ENCODE data around the gene LRAT. TPM values are rescaled to one million over a fixed set of nuclear protein-coding genes. Genes with fewer than 3 reads are reported as not detected.
"Not testable (repeated sequence)": the region's sequence is repeated elsewhere in the genome, so short reads cannot be mapped to it uniquely, and the experiment has no call there.

The LRAT gene
- total and polyA plus RNA-seq, 9 of the 15 experiments (the other 6 are each of a cell fraction or from before 2014, with no cell fraction given): 0.03 to 0.41 (median 0.07) TPM; not detected in 4

- H3K27me3 ChIP-seq (ENCODE audit: control insufficient read depth in 2 of 2, insufficient read depth in 2 of 2, low read length in 2 of 2); H3K4me3 ChIP-seq; H3K4me2 ChIP-seq (ENCODE audit: insufficient read depth, low read length); FAIRE-seq; H4K20me1 ChIP-seq (replicated peaks; ENCODE audit: control insufficient read depth, insufficient read depth, low read length); H3K9me1 ChIP-seq (ENCODE audit: control insufficient read depth, insufficient read depth, low read length); H3K79me2 ChIP-seq (ENCODE audit: control insufficient read depth, insufficient read depth, low read length); H2AFZ ChIP-seq (ENCODE audit: low read depth, low read length); H3K4me1 ChIP-seq (replicated peaks in 1 of 2; ENCODE audit: control insufficient read depth in 2 of 2, insufficient read depth in 2 of 2, low read length in 2 of 2); in situ Hi-C loops (cut with MboI); CTCF ChIA-PET (ENCODE audit: low intra/inter-chr PET ratio); H3K27ac ChIP-seq (ENCODE audit: extremely low read depth, low read depth, low read length); BruUV-seq (replicated peaks); intact Hi-C loops (cut with micrococcal nuclease); H3K36me3 ChIP-seq (ENCODE audit: control insufficient read depth, insufficient read depth, low read length); H3K9me3 ChIP-seq (replicated peaks; ENCODE audit: control insufficient read depth, insufficient read depth, low read depth, low read length); ATAC-seq; H3K9ac ChIP-seq (ENCODE audit: insufficient read depth in 1 of 2, low read depth in 2 of 2, low read length in 2 of 2); DNase-seq (ENCODE audit: extremely low read depth in 1 of 4, low spot score in 3 of 4): not testable (repeated sequence)
- POLR2A ChIA-PET: interaction anchor here (0.6 kb wide), 1 partner anchor 30 kb away, joined by 4 read pairs; no protein-coding TSS in a partner anchor
- WGBS (ENCODE audit: insufficient coverage, low coverage, missing lambda C conversion rate): 0% methylated on average over 6 of the region's 7 CpGs
Measured at GRCh38 chr4:154723601-154724000, 20.2 kb upstream of the LRAT start.

GRCh38 chr4:154727540-154727939 is 16.3 kb upstream of the LRAT start:
- Histone ChIP-seq H4K20me1 (replicated peaks; ENCODE audit: control insufficient read depth, insufficient read depth, low read length) (no peaks in the 10 kb centered on the region), H3K9me3 (replicated peaks; ENCODE audit: control insufficient read depth, insufficient read depth, low read depth, low read length) (no peaks in the 10 kb centered on the region), H3K79me2 (ENCODE audit: control insufficient read depth, insufficient read depth, low read length) (no peaks in the 10 kb centered on the region), H3K4me2 (ENCODE audit: insufficient read depth, low read length) (no peak overlapping the region), H3K36me3 (ENCODE audit: control insufficient read depth, insufficient read depth, low read length) (no peaks in the 10 kb centered on the region), H3K4me1 (replicated peaks in 1 of 2; ENCODE audit: control insufficient read depth in 2 of 2, insufficient read depth in 2 of 2, low read length in 2 of 2) (no peaks in the 10 kb centered on the region), H3K9me1 (ENCODE audit: control insufficient read depth, insufficient read depth, low read length) (no peaks in the 10 kb centered on the region), H3K27ac (ENCODE audit: extremely low read depth, low read depth, low read length) (no peak overlapping the region), H2AFZ (ENCODE audit: low read depth, low read length) (no peak overlapping the region), H3K4me3 (no peak overlapping the region), H3K27me3 (ENCODE audit: control insufficient read depth in 2 of 2, insufficient read depth in 2 of 2, low read length in 2 of 2) (no peaks in the 10 kb centered on the region; a peak in 1 of 5 replicates), H3K9ac (ENCODE audit: insufficient read depth in 1 of 2, low read depth in 2 of 2, low read length in 2 of 2) (no peak overlapping the region)
- BruUV-seq (replicated peaks): no TSS peak
- FAIRE-seq (no peak), ATAC-seq (no peak), DNase-seq (ENCODE audit: extremely low read depth in 1 of 4, low spot score in 3 of 4) (no peak)
- in situ Hi-C loops (cut with MboI) (no loop called here), intact Hi-C loops (cut with micrococcal nuclease) (no loop called here)
- TF ChIP-seq MAFG (tag; conservative IDR thresholded peaks at IDR 0.05) (peak; percentile 33; the same call in 1 of the 2 replicates), NFE2L1 (tag; IDR thresholded peaks at IDR 0.05; ENCODE audit: borderline replicate concordance, low read depth) (no peak), ELF2 (CRISPR knock-in tag; IDR thresholded peaks at IDR 0.05) (no peak), FOSL1 (tag; conservative IDR thresholded peaks at IDR 0.05) (peak; percentile 47; the same call in 1 of the 2 replicates), PBX2 (CRISPR knock-in tag; IDR thresholded peaks at IDR 0.05; ENCODE audit: low read depth) (no peak), PBX2 (tag; conservative IDR thresholded peaks at IDR 0.05; ENCODE audit: low read depth) (peak; percentile 51), MEIS2 (IDR thresholded peaks at IDR 0.05; ENCODE audit: partially characterized antibody) (peak; percentile 55)
- ChIA-PET CTCF (ENCODE audit: low intra/inter-chr PET ratio) (no interaction called here), POLR2A (no interaction called here)
- 0% methylated on average over 1 of the region's 1 CpG for WGBS (ENCODE audit: insufficient coverage, low coverage, missing lambda C conversion rate)

Data from K562 (cell line).